Aortic smooth muscle cell (primary cell): Measurements from ENCODE around the gene ZNF71. TPM values are rescaled to one million over a fixed set of nuclear protein-coding genes. Genes with fewer than 3 reads are reported as not detected.

ENCODE experiments used
- total RNA-seq: library from RNA; depleted of rRNA; stranded (reverse); fragments of >200 nt; gene quantifications from 2 replicates; pipeline ENCODE4 v1.2.3, GENCODE V29; 2014

The ZNF71 gene
- total RNA-seq: 4.8 and 5.0 TPM in 2 replicates

DNA sequence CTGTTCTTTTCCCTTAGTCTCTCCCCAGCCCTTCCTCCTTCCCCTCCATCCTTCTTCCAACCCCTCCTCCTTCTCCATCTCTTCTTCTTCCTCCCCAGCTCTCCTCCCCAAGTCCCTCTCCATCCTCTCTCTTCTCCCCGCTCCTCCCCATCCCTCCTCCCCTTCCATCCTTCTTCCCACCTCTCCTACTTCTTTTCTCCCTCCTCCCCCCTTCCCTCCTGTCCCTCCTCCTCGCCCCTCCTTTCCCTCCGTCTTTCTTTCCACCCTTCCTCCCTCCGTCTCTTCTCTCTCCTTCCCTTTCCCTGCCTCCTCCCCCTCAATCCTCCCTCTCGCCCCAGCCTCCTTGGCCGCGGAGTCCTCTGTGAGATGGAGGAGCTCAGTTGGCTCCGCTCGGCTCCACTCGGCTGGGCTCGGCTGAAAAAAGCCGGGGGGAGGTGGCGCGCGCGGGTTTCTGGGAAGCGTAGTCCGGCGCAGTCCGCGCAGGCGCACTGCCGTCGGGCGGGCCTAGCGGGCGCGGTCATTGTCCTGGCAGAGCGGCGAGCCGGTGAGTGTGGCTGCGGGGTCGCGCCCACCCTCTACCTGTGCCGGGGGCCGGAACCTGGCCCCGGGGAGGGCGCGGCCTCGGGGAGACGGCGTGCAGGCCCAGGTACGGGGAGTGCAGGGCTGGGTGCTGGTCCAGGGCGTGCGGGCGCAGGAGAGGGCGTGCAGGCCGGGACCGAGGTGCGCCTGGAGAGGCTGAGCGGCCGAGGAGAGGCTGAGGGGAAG lies at the start of gene ZNF71:
Gene ZNF71 (plus strand): TSS at position 520 of the 765 bp plus-strand sequence. CDS start 6,257 bp downstream, outside the sequence.

DNA sequence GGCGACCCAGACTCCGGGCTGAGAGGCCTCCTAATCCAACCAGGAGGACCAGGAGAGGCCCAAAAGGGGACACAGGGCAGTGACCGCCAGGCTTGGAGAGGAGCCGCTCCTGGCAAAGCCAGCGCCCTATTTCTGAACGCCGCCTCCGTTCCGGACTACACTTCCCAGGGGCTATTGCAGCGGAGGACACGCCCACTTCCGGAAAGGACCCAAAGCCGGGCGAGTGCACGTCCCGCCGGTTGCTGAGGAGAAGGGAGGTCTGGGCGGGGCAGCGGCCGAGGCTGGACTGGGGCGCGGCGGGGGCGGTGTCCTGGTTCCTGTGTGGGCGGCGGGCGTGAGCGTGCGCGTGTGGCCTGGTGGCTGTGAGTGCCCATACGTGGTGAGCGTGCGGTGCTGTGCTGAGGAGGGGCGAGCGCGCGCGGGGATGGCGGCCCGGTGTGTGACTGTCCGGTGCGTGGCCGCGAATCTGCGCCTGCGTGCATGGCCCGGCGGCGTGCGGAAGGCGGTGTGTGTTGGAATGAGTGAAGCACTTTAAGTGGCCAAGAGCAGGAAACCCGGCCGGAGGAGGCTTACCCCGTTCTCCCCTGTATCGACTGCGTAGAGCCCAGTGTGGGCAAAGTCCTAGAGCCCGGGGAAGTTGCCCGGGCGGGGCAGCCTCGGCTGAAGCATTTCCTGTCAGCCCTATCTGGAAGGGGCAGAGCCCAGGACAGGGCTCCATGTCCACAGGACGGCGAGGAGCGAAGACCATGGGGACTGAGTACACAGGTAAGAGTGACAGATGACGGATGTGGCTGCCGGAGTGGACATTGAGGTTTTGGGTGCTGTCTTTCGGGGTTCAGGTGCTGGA lies 27.6 kb upstream of the ZNF71 start, which contains the start of gene ZNF470:
Gene ZNF470 (plus strand): TSS at position 195 of the 847 bp plus-strand sequence. CDS start 2,844 bp downstream, outside the sequence.

DNA sequence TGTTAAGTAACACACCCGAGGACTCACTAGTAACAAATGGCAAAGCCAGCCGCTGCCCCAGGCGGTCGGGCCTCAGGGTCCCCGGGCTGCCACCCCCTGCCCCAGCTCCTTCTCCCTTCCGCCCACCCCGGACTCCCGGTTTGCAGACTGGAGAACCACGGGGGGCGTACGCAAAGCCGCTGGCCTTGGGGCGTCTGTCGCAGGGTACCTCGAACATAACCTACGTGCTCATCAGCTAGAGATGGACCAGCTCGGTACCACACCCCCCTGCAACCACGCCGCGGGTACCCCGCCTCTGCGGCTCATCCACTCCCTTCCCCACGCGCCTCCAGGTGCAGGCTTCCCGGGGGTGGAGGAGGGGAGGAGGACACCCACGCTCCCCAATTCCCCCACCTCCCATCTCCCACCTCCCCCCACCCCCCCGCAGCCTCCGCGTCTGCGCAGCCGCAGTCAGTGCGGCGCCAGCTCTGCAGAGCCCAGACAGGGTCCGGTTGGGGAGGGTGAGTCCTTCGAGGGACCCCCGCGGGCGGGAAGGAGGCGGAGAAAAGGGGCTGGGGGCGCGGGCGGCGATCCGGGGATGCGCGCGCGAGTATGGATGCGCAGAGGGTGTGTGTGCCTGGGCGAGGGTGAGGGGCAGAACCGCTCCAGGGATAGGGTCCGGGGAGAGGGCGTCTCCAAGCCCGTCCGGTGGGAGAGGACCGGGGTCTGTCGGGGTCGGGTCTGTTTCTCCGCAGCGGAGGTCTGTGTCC lies 47.8 kb downstream of the ZNF71 start, which contains the start of gene SMIM17:
Gene SMIM17 (plus strand): TSS at position 449 of the 749 bp plus-strand sequence. CDS start 2,509 bp downstream, outside the sequence.

DNA sequence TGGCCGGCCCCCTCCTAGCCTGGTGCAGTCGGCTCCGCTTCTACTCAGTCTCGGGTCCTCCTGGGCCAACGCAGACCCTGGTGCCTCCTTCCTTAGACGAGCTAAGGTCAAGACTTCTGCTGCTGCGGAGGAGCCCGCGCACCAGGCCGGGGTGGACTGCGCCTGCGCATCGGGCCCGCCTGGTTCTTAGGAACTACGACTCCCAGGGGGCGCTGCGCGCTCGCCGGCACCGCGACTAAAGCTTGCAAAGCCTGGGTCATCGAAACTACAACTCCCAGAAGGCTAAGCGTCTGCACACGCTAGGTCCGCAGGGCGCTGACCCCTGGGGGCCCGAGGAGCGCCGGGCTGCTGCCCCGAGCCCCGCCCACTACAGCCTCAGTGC lies 76.5 kb downstream of the ZNF71 start, which contains the start of gene ZNF835:
Gene ZNF835 (minus strand): TSS at position 145 of the 382 bp plus-strand sequence. CDS start 6,559 bp downstream, outside the sequence.

Other genes starting within 250 kb of the ZNF71 start
- 2.1 and 2.8 TPM in 2 replicates for gene ZNF582, start 201.8 kb upstream of the ZNF71 start, total RNA-seq
- 4.2 and 4.4 TPM in 2 replicates for gene ZNF583, start 191.0 kb upstream of the ZNF71 start, total RNA-seq
- 3.2 and 4.0 TPM in 2 replicates for gene ZNF667, start 118.0 kb upstream of the ZNF71 start, total RNA-seq
- gene ZNF471, start 87.4 kb upstream of the ZNF71 start, total RNA-seq: 3.8 and 4.4 TPM in 2 replicates
- gene ZFP28, start 56.4 kb upstream of the ZNF71 start, total RNA-seq: 6.9 and 9.4 TPM in 2 replicates
- 6.3 and 6.5 TPM in 2 replicates for gene ZNF470, start 27.8 kb upstream of the ZNF71 start, total RNA-seq
- 0.12 and 0.13 TPM in 2 replicates for gene SMIM17, start 47.9 kb downstream of the ZNF71 start, total RNA-seq
- 0.50 and 1.8 TPM in 2 replicates for gene ZNF835, start 76.5 kb downstream of the ZNF71 start, total RNA-seq
- gene PEG3, start 245.4 kb downstream of the ZNF71 start, total RNA-seq: 2.3 and 4.4 TPM in 2 replicates
- gene ZIM2, start 245.4 kb downstream of the ZNF71 start, total RNA-seq: 0.26 TPM in 1 of 2 replicates, not detected in the other